CMK (cell line): Measurements from ENCODE around the gene IFRD1.
"Not testable (repeated sequence)": the region's sequence is repeated elsewhere in the genome, so short reads cannot be mapped to it uniquely, and the experiment has no call there.

Experiments
- DNase-seq: peaks from one replicate; pipeline ENCODE4 v3.0.0-alpha.2; 2010; ENCODE audit warnings: low read depth

The IFRD1 gene

GRCh38 chr7:112516418-112516817 is 66.2 kb downstream of the IFRD1 start:
- DNase-seq, result not testable (repeated sequence)

- DNase-seq, result no peak
These were observed 67.2 kb downstream of the IFRD1 start for GRCh38 chr7:112517487-112517886.

- DNase-seq, result no peak
These were observed 70.5 kb downstream of the IFRD1 start for GRCh38 chr7:112520787-112521186.

GRCh38 chr7:112521942-112522341 is 71.7 kb downstream of the IFRD1 start:
- no peak for DNase-seq

- no peak for DNase-seq
These were observed 73.6 kb downstream of the IFRD1 start for GRCh38 chr7:112523871-112524270.
